Fibroblast of pulmonary artery (primary cell): ENCODE data around the gene LDLRAD4.
"Not testable (repeated sequence)": the region's sequence is repeated elsewhere in the genome, so short reads cannot be mapped to it uniquely, and the experiment has no call there.

ENCODE experiments used
- DNase-seq: peaks from one replicate; pipeline ENCODE4 v3.0.0-alpha.2; 2010; ENCODE audit warnings: low read depth
- H3K4me3 ChIP-seq: replicated peaks from 2 replicates; pipeline ENCODE4 v1.5.1; 2011; ENCODE audit warnings: low read depth, mild to moderate bottlenecking, control low read depth, low read length, moderate library complexity
- CTCF ChIP-seq: IDR thresholded peaks from 2 replicates; pipeline ENCODE4 v1.5.1; 2011; ENCODE audit warnings: mild to moderate bottlenecking, control low read depth, low read length, inconsistent platforms; ENCODE audit errors: missing control alignments

The LDLRAD4 gene

DNA sequence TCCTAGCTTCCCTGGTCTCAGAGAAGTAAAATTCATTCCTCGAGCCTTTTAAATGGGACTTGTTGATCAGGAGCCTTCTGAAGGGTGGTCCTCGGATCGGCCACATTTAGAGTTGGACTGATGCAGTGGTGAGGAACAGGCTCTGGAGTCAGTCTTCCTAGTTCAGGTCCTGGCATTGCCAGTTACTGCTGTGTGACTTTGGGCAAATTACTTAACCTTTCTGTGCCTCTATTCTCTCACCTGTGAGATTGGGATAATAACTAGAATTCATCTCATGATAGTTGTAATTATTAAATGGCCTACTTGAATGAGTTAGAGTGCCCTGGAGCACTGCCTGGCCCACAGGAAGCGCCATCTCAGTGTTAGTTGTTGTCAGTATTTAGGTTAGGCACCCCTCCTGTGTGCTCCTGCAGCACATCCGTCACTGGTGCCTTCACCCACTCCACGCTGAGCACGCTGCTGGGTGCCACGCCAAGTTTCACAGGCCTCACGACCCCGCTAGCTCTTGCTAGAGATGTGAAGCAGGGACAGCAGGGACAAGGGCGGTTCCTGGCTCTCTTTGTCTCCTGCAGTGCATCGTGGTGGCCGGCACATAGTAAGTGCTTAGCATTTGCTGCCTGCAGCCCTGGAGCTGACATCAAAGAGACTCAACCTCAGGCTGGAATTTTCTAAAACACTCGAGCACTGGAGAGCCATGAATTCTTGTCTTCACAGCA, 384.9 kb downstream of the LDLRAD4 start:
- no peak overlapping the region for H3K4me3 ChIP-seq
- no peak for TF ChIP-seq CTCF

DNA sequence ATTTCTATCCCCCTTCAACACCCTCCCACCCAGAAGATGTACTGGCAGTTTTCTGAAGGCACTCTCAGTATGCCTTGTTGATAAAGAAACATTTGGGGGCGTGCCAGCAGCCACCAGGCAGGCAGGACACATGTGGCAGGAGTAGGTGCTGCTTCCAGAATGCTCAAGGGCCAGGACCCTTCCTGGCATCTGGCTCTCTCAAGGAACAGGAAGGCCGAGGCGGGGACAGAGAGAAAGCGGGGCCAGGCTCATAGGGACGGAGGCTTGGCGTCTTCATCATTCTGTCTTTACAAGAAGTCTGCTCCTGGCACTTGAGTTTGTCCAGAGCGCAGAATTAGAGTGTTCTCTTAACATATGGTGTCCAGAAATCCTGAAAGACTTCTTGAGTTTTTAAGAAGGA, 386.2 kb downstream of the LDLRAD4 start:
- no peak for TF ChIP-seq CTCF
- no peak for DNase-seq
- no peak overlapping the region for H3K4me3 ChIP-seq

More for the DNA sequence above, 384.9 kb downstream of the LDLRAD4 start:
- no peak for DNase-seq

DNA sequence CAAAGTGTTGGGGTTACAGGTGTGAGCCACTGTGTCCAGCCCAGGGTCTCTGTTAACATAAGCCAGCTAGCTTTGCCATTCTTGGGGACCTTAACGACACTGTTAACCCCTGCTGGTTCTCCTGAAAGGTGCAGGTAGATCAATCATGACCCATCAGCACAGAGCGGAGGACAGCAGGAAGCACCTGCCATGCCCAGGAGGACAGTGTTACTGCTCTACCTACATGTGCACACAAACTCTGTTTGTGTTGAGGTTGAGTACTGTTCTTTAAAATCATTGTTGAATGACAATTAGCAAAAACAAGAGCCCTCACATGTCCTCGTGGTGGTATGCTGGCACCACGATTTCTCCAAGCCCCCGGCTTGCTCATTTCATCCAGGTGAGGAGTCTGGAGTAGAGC, 386.9 kb downstream of the LDLRAD4 start:
- no peak for DNase-seq
- TF ChIP-seq CTCF, result no peak
- no peak overlapping the region for H3K4me3 ChIP-seq

GRCh38 chr18:13605901-13606300, 387.3 kb downstream of the LDLRAD4 start:
- no peak for DNase-seq
- TF ChIP-seq CTCF, result no peak
- H3K4me3 ChIP-seq, result no peak overlapping the region

- DNase-seq, result no peak
- H3K4me3 ChIP-seq, result no peak overlapping the region
- TF ChIP-seq CTCF, result no peak
These were observed 388.2 kb downstream of the LDLRAD4 start for GRCh38 chr18:13606604-13607254.

DNA sequence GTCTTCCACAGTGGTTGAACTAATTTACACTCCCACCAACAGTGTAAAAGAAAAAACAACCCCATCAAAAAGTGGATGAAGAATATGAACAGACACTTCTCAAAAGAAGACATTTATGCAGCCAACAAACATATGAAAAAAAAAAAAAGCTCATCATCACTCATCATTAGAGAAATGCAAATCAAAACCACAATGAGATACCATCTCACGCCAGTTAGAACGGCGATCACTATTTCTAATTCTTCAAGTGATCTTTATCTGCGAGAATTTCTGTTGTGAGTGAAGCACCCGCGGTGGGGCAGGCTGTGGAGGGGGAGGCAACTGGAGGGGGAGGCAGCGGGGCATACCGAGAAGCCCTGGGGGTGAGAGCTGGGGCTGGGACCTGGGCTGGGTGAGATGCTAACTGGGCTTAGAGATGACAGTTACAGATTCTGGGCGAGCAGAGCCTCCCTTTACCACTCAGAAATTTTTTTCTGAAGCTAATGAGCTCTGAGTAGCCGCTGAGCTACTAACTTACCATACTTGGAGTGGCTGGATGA, 389.5 kb downstream of the LDLRAD4 start:
- not testable (repeated sequence) for DNase-seq, H3K4me3 ChIP-seq

- TF ChIP-seq CTCF, result no peak
- no peak for DNase-seq
- H3K4me3 ChIP-seq, result no peak overlapping the region
These were observed 390.4 kb downstream of the LDLRAD4 start for GRCh38 chr18:13608791-13609532.
